ENCODE results near the gene MAN2B2.
"Not testable (repeated sequence)": the region's sequence is repeated elsewhere in the genome, so short reads cannot be mapped to it uniquely, and the experiment has no call there.

MAN2B2 gene

GRCh38 chr4:6617246-6617645 is 42.3 kb downstream of the MAN2B2 start:
- no peak for DNase-seq (ENCODE audit: low read depth)

GRCh38 chr4:6618386-6619115 is 43.6 kb downstream of the MAN2B2 start:
- DNase-seq (ENCODE audit: low read depth) = no peak

GRCh38 chr4:6619116-6619465 is 44.1 kb downstream of the MAN2B2 start:
- no peak for DNase-seq (ENCODE audit: low read depth)

- DNase-seq (ENCODE audit: low read depth) = no peak
Measured at GRCh38 chr4:6619466-6620255, 44.7 kb downstream of the MAN2B2 start.

- no peak for DNase-seq (ENCODE audit: low read depth)
Measured at GRCh38 chr4:6620296-6620695, 45.3 kb downstream of the MAN2B2 start.

- no peak for DNase-seq (ENCODE audit: low read depth)
Measured at GRCh38 chr4:6620891-6621555, 46.0 kb downstream of the MAN2B2 start.

- no peak for DNase-seq (ENCODE audit: low read depth)
Measured at GRCh38 chr4:6621556-6621927, 46.6 kb downstream of the MAN2B2 start.

- DNase-seq (ENCODE audit: low read depth) = no peak
Measured at GRCh38 chr4:6622744-6623143, 47.8 kb downstream of the MAN2B2 start.

GRCh38 chr4:6625256-6625655 is 50.3 kb downstream of the MAN2B2 start:
- DNase-seq (ENCODE audit: low read depth) = no peak

- no peak for DNase-seq (ENCODE audit: low read depth)
Measured at GRCh38 chr4:6626066-6626465, 51.1 kb downstream of the MAN2B2 start.

- no peak for DNase-seq (ENCODE audit: low read depth)
Measured at GRCh38 chr4:6627832-6628231, 52.8 kb downstream of the MAN2B2 start.

GRCh38 chr4:6628484-6628883 is 53.5 kb downstream of the MAN2B2 start:
- not testable (repeated sequence) for DNase-seq (ENCODE audit: low read depth)

- DNase-seq (ENCODE audit: low read depth) = no peak
Measured at GRCh38 chr4:6632125-6632524, 57.1 kb downstream of the MAN2B2 start.

GRCh38 chr4:6633091-6633906 is 58.3 kb downstream of the MAN2B2 start:
- no peak for DNase-seq (ENCODE audit: low read depth)

- DNase-seq (ENCODE audit: low read depth) = no peak
Measured at GRCh38 chr4:6634746-6635145, 59.8 kb downstream of the MAN2B2 start.

GRCh38 chr4:6639137-6639680 is 64.2 kb downstream of the MAN2B2 start:
- no peak for DNase-seq (ENCODE audit: low read depth)

- DNase-seq (ENCODE audit: low read depth) = peak; percentile 90
Measured at GRCh38 chr4:6640292-6641163, 65.5 kb downstream of the MAN2B2 start, which contains the start of gene MRFAP1. TSS of gene MRFAP1 (plus strand) at chr4:6640685. CDS start at chr4:6640863, 178 bp downstream.

GRCh38 chr4:6641164-6641970 is 66.4 kb downstream of the MAN2B2 start:
- no peak for DNase-seq (ENCODE audit: low read depth)

GRCh38 chr4:6641971-6642320 is 67.0 kb downstream of the MAN2B2 start:
- DNase-seq (ENCODE audit: low read depth) = no peak

Data from stimulated activated CD8-positive, alpha-beta memory T cell treated with anti-CD3 and anti-CD28 coated beads, Interleukin-12 subunit alpha, Interleukin-12 subunit beta, amount 100 ng/mL, for 1 hour (primary cell).